Measurements from ENCODE around the gene SH3RF3.

Gene SH3RF3

GRCh38 chr2:109332880-109333279 is 203.9 kb downstream of the SH3RF3 start (continued):
- TF ChIP-seq, protein P1, sequence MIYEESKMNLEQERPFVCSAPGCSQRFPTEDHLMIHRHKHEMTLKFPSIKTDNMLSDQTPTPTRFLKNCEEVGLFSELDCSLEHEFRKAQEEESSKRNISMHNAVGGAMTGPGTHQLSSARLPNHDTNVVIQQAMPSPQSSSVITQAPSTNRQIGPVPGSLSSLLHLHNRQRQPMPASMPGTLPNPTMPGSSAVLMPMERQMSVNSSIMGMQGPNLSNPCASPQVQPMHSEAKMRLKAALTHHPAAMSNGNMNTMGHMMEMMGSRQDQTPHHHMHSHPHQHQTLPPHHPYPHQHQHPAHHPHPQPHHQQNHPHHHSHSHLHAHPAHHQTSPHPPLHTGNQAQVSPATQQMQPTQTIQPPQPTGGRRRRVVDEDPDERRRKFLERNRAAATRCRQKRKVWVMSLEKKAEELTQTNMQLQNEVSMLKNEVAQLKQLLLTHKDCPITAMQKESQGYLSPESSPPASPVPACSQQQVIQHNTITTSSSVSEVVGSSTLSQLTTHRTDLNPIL (CRISPR knock-in tag; IDR thresholded peaks at IDR 0.05; ENCODE audit: low read depth), result no peak
- TF ChIP-seq BACH2 (CRISPR knock-in tag; IDR thresholded peaks at IDR 0.05; ENCODE audit: borderline replicate concordance), result no peak
- no peak for TF ChIP-seq CSDC2 (CRISPR knock-in tag; IDR thresholded peaks at IDR 0.05)
- TF ChIP-seq TOX (CRISPR knock-in tag; IDR thresholded peaks at IDR 0.05; ENCODE audit: borderline replicate concordance), result no peak
- TF ChIP-seq, protein P2, sequence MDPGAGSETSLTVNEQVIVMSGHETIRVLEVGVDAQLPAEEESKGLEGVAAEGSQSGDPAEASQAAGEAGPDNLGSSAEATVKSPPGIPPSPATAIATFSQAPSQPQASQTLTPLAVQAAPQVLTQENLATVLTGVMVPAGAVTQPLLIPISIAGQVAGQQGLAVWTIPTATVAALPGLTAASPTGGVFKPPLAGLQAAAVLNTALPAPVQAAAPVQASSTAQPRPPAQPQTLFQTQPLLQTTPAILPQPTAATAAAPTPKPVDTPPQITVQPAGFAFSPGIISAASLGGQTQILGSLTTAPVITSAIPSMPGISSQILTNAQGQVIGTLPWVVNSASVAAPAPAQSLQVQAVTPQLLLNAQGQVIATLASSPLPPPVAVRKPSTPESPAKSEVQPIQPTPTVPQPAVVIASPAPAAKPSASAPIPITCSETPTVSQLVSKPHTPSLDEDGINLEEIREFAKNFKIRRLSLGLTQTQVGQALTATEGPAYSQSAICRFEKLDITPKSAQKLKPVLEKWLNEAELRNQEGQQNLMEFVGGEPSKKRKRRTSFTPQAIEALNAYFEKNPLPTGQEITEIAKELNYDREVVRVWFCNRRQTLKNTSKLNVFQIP (CRISPR knock-in tag; IDR thresholded peaks at IDR 0.05; ENCODE audit: borderline replicate concordance, low read depth), result no peak
- no peak for TF ChIP-seq GLIS3 (CRISPR knock-in tag; IDR thresholded peaks at IDR 0.05)
- TF ChIP-seq CSRNP3 (CRISPR knock-in tag; IDR thresholded peaks at IDR 0.05), result no peak
- no peak for TF ChIP-seq ESRRG (CRISPR knock-in tag; IDR thresholded peaks at IDR 0.05)
- TF ChIP-seq ZC3H10 (CRISPR knock-in tag; IDR thresholded peaks at IDR 0.05), result no peak

GRCh38 chr2:109333414-109334210 is 204.6 kb downstream of the SH3RF3 start:
- no peak for TF ChIP-seq ZNF565 (CRISPR knock-in tag; conservative IDR thresholded peaks at IDR 0.05; ENCODE audit: low read depth)
- no peak for TF ChIP-seq ZFP3 (CRISPR knock-in tag; IDR thresholded peaks at IDR 0.05)
- no peak for TF ChIP-seq RARB (CRISPR knock-in tag; IDR thresholded peaks at IDR 0.05)
- peak; percentile 34; the same call in 2 of the 3 replicates for ATAC-seq

DNA sequence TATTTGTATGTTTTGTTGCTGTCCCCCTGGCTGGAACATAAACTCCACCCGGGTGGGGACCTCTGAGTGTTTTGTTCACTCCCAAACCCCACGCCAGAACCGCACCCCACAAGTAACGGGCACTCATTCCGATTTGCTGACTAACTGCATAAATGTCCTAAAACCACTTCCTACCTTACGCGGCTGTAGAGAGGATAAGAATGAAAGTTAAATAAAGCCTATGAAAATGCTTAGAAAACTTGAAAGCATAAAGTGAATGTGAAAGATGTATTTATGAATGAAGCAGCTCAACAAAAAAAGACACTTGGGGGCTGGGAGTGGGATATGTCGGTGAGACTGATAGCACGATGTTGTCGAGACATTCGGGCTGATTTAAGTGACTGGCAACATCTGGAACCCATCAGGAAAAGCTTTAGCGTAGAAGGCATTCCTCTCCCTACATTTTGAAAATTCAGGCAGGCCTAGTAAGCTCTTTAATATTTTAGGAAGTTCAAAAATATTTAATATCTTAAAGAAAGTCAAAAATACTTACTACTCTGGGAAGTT is 206.7 kb downstream of the SH3RF3 start:
- TF ChIP-seq ARNTL (CRISPR knock-in tag; IDR thresholded peaks at IDR 0.05; ENCODE audit: borderline replicate concordance, low read depth), result no peak
- TF ChIP-seq, protein P3, sequence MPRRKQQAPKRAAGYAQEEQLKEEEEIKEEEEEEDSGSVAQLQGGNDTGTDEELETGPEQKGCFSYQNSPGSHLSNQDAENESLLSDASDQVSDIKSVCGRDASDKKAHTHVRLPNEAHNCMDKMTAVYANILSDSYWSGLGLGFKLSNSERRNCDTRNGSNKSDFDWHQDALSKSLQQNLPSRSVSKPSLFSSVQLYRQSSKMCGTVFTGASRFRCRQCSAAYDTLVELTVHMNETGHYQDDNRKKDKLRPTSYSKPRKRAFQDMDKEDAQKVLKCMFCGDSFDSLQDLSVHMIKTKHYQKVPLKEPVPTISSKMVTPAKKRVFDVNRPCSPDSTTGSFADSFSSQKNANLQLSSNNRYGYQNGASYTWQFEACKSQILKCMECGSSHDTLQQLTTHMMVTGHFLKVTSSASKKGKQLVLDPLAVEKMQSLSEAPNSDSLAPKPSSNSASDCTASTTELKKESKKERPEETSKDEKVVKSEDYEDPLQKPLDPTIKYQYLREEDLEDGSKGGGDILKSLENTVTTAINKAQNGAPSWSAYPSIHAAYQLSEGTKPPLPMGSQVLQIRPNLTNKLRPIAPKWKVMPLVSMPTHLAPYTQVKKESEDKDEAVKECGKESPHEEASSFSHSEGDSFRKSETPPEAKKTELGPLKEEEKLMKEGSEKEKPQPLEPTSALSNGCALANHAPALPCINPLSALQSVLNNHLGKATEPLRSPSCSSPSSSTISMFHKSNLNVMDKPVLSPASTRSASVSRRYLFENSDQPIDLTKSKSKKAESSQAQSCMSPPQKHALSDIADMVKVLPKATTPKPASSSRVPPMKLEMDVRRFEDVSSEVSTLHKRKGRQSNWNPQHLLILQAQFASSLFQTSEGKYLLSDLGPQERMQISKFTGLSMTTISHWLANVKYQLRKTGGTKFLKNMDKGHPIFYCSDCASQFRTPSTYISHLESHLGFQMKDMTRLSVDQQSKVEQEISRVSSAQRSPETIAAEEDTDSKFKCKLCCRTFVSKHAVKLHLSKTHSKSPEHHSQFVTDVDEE (CRISPR knock-in tag; IDR thresholded peaks at IDR 0.05), result no peak
- peak; percentile 13 for ATAC-seq

- TF ChIP-seq OSR1 (CRISPR knock-in tag; IDR thresholded peaks at IDR 0.05), result no peak
- TF ChIP-seq PPARA (CRISPR knock-in tag; IDR thresholded peaks at IDR 0.05; ENCODE audit: borderline replicate concordance), result no peak
- no peak for TF ChIP-seq ZNF70 (CRISPR knock-in tag; IDR thresholded peaks at IDR 0.05)
- no peak for TF ChIP-seq TCF4 (CRISPR knock-in tag; IDR thresholded peaks at IDR 0.05; ENCODE audit: borderline replicate concordance)
- TF ChIP-seq ZFP30 (CRISPR knock-in tag; IDR thresholded peaks at IDR 0.05), result no peak
- no peak for TF ChIP-seq ARNTL (CRISPR knock-in tag; IDR thresholded peaks at IDR 0.05; ENCODE audit: borderline replicate concordance, low read depth)
- TF ChIP-seq, protein P4, sequence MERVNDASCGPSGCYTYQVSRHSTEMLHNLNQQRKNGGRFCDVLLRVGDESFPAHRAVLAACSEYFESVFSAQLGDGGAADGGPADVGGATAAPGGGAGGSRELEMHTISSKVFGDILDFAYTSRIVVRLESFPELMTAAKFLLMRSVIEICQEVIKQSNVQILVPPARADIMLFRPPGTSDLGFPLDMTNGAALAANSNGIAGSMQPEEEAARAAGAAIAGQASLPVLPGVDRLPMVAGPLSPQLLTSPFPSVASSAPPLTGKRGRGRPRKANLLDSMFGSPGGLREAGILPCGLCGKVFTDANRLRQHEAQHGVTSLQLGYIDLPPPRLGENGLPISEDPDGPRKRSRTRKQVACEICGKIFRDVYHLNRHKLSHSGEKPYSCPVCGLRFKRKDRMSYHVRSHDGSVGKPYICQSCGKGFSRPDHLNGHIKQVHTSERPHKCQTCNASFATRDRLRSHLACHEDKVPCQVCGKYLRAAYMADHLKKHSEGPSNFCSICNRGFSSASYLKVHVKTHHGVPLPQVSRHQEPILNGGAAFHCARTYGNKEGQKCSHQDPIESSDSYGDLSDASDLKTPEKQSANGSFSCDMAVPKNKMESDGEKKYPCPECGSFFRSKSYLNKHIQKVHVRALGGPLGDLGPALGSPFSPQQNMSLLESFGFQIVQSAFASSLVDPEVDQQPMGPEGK (CRISPR knock-in tag; IDR thresholded peaks at IDR 0.05; ENCODE audit: borderline replicate concordance), result no peak
- TF ChIP-seq ZNF565 (CRISPR knock-in tag; conservative IDR thresholded peaks at IDR 0.05; ENCODE audit: low read depth), result no peak
- no peak for ATAC-seq
Measured at GRCh38 chr2:109336296-109336695, 207.3 kb downstream of the SH3RF3 start.

Data from SK-N-SH treated with all-trans-retinoic acid at 6 μM for 48 hours (cell line).